GM18498 (cell line): ENCODE results near the gene IFITM10.

ENCODE experiments used
- ATAC-seq: cut with Tn5 transposase; IDR thresholded peaks from one replicate; pipeline ENCODE4 v1.9.1; 2021; ENCODE audit warnings: mild to moderate bottlenecking, moderate library complexity; ENCODE audit not compliant: unreplicated experiment

IFITM10 gene

DNA sequence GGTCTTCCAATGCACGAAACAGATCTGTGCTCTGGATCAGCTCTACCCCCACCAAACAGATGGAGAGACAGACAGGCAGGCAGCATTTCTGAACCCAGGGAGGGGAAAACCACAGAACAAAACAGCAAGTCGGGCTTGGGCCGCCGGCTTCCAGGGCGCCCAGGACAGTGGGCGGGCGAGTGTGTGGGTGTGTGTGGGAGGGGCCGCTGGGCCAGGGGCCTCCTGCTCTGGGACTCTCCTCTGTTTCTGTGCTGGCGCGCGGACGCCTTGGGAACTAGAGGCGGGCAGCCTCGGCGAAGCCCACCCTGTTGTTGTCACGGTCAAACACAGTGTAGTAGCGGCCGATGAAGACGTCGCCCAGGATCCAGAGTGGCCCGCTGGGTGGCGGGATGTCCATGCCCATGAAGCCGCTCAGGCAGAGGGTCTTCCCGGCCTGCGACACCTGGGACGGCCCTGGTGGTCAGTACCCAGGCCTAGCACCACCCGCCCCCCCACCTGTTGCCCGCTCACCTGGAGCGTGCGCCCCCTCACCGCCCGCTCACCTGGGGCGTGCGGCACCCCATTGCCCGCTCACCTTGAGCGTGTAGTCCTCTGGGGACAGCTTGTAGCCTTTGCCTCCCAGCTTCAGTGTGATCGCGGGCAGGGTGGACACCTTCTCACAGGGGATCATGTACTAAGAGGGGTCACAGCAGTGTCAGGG is 3.0 kb upstream of the IFITM10 start:
- no peak for ATAC-seq

DNA sequence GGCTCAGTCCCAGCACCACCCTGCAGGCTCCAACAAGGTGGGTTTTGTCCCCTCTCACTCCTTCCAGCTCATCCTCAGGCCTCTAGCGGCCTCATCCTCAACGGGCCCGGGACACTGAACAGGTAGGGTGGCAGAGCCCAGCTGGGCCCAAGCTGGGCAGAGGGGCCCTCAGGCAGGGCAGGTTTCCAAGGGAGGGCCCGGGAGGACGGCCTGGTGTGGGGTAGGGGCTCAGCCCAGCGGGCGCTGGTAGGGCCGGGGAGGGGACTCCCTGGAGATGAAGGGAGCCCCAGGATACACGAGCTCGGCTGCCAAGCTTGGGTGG is 2.5 kb upstream of the IFITM10 start:
- no peak for ATAC-seq

DNA sequence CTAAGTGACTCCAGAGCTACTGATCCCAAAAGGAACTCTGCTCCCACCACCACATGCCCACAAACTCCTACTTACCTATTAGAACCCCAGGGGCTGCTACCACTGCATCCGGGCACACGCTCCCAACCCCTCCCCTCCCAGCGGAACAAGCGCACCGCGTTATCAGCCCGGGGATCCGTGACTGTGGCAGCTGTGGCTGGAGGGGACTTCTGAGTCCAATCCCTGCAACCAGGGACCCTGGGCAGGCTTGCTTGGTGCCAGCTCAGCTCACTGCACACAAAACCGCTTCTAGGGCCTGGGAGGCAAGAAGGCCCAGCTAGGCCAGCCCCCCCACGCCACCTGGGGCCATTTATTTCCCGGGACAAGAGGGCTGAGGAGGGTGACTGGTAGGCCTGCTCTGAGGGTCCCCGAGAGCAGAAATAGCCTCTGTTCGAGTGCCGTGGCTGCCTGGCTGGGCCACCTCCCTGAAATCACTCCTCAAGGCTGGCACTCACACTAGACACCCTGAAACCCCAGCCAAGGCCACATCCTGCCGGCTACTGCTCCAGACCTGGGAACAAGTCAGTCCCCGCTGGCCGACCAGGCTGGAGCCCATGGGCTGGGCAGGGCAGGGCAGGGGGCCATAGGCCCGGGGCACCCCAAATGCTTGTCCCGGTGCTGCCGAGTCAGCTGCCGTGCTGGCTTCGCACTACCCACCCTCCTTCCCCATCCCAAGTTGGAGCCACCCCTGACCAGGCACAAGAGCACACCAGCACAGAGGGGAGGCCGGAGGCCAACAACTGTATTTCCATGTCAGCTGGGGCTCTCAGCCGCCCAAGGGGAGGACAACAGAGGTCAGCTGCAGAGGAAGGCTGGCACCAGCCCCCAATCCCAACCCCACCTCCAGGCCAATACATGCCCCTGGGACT is 1.9 kb upstream of the IFITM10 start:
- ATAC-seq: no peak

DNA sequence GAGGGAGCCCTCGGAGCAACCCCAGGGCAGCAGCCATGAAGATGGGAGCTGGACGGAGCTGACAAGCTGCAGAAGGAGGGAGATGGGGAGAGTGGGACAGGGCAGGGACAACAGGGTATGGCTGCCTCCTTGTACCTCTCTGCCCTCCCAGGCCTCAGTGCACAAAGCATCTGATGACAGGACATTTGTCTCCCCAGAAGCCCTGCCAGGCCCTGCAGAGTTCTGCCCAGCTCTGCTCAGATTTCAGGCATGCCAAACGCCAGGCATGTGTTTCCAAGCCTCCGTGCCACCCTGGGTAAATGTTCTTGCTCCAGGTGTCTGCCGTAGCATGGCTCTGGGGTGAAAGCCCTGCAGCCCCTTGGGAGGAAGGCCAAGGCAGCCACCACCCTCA is 1.1 kb upstream of the IFITM10 start:
- ATAC-seq: no peak

DNA sequence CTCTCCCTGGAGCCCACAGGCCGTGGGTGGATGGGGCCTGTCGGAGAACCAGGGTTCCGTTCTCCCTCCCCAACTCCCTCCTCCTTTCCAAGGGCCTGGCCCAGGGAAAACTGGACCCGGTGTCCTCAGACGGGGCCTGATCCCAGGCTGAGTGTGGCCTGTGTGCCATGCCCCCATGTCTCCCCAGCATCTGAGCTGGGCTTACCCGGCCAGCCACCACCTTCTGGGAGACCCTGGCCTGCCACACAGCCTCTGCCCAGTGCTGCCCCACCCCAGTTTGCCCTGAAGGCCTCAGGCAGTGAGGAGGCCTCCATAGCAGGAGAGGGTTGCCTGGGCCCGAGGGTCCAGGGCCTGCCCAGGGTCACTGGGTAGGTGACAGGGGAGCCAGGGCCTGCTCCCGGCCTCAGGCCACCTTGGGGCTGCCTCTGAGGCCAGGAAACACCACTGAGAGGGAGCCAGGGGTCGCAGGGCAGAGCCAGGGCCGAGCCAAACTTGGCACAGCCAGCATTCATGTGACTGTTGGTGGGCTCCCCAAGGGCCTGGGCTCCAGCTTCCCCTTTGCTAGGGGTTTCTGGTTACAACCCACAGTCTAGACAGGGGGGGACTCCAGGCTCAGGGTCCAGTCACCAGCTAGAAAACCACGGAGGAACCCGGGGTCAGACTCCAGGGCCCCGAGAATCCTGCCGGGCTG is 590 bp upstream of the IFITM10 start:
- no peak for ATAC-seq

DNA sequence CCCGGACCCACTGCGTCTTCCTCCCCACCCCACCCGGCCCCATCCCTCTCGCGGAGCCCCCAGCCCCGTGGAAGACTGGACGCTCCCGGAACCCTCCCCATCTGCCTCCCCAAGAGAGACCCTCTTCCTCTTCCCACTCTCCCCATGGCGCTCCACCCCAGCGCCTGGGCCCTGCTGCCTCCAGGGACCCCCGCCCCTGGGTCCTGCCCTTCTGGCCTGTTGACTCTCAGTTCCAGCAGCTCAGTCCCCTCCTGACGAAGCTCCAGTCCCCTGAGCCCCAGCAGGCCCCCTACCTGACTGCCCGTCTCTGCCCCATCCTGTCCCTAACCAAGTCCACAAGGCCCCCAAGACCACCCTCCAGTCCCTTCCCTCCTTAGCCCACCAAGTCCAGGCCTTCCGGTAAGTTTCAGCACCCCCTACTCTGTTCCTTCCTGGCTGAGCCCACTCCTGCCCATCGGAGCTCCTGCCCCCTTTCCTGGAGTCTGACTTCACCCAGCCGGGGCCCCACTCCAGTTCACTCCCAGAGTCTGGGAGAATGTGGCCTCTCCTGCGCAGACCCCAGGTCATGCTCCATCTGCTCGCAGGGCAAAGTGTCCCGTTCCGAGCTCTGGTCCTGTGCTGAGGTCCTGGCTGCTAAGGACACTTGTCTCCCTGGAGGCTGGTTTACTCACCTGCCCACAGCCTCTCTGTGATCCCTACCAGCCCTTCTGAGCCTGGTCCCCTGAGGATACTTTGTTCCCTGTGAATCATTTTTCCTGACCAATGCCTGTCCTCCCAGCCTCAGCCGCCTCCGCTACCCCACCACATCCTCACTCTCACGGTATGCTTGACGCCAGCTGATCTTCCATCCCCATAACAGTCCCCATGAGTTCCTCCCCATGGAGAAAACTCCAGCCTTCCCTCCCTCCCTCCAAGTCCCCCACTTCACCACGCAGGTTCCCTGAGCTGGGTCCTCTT is 722 bp downstream of the IFITM10 start:
- no peak for ATAC-seq

DNA sequence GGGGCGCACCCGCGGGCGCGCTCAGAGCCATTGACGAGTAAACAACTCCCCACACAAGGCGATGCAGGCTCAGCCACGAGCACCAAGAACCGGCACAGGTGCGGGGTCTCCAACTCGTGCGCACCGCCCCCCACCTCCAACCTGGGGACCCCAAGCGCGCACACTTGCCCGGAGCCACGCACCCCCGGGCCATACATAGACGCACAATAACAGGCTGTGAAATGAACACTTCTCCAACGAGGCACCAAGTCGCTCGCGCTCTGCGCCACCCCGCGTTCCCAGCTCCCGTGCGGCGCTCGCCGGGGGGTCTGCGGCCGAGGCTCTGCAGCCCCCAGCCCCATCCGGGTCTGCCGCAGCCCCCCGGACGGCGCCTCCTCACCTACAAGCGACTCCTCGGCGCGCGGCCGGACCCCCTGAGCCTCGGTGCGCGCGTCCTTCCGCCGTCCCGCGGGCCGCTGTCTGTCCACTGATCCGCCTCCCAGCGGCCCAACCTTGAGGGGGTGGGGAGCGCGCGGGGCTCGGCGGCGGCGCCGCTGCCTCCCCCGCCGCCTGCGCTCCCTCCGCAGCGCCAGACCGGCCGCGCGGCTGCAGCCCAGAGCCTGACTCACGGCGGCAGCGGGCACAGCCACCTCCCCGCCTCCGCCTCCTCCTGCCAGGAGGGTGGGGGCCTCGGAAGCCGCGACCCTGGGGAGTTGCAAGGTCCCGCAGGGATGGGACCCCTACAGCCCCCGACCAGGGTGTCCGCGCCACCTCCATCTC is 1.6 kb downstream of the IFITM10 start:
- ATAC-seq: no peak

DNA sequence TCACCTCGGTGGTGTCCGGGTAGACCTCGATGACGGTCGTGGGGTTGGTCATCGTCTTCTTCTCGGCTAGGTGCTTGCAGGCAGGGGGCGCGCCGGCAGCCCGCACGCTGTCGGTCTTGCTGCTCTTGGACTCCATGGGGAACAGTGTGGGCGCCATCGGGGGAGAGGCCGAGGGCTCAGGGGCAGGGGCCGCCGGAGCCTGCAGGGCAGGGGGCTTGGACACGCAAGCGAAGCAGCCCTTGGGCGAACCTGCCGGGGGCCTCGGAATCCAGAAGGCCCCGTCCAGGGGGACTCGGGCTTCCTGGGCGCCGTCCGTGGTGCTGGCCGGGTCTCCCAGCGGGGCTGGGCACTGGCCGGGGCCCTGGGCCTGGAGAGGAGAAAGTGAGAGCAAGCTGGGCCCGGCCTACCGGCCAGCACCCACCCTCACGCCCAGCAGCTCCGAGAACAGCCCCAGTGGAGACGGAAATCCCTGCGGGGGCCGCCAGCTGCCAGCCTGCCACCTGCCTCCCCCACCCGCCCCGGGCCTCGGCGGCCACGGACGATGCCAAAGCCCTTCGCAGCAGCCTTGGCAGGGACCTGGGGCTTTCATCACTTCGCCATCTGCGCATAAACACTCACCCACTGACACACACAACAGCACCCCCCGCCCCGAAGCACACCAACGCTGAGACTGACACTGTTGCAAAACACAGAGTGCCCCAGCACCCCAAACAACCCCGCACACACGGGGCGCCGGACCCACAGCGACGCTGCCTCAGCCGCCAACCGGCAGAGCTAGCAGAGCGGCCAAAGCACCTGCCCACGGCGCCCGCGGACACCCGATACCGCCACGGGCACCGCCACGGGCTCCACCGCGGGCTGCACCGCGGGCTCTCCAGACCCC is 2.4 kb downstream of the IFITM10 start:
- no peak for ATAC-seq

DNA sequence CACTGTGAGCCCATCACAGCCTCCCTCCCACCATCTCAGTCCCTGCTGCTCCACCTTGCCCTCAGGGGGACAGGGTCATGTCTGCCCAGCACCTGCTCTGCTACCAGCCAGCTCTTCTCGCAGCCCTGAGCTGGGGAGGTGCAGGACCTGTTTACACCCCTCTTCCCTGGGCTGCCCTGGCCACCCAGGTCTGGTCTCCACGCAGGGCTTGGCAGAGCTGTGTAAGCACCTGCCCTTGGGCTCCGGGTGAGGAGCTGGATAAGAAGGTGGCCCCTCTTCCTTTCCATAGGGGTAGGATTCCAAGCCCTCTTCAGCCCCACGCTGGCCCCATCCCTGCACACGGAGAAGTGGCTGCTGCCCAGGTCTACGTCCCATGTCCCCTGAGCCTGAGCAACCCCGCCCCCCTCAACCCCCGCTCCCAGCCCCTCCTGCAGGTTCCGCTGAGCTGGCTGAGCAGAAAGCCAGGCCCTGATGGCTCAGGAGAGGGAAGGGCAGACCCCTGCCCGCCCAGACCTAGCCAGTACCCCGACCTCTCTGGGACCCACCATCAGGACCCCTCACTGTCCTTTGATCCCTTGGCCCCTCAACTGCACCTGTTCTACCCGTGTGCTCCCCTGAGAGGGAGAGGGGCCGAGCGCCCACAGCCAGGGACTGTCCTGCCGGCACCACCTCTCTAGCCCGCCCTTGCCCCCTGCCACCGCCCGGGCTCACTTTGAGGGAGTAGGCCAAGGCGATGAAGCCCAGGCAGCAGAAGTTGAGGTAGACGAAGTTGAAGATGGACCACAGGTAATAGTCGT is 3.2 kb downstream of the IFITM10 start:
- no peak for ATAC-seq

DNA sequence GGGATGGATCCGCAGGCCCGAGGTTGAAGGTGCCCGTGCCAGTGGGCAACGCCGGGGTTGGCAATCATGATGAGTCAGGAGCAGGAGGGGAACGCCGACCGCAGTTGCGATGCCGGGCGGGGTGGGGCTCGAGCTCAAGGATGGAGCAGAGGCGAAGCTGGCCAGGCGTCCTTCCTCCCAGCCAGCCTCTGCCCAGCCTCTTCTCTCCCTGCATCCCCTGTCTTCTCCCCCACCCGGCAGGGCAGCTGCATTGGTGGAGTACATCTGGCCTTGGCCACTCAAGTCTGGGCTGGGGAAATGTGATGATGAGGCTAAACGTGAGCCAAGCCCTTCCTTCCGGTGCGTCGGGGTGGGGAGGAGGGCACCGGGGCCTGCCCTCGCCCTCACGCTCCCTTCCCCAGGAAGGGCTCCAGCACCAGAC is 3.9 kb downstream of the IFITM10 start:
- ATAC-seq: no peak

DNA sequence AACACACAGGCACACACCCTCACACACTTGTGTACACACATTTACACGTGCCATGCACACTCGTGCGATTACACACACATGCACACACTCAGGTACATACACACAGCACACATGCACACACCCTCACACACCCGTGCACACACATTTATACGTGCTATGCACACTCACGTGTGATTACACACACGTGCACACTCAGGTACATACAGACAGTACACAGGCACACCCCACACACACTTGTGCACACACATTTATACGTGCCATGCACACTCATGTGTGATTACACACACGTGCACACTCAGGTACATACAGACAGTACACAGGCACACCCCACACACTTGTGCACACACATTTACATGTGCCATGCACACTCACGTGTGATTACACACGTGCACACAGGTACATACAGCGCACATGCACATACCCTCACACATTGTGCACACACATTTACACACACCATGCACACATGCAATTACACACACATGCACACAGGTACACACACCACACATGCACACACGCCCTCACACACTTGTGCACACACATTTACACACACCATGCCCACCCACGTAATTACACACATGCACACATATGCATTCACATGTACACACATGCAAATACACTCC is 4.6 kb downstream of the IFITM10 start:
- no peak for ATAC-seq

DNA sequence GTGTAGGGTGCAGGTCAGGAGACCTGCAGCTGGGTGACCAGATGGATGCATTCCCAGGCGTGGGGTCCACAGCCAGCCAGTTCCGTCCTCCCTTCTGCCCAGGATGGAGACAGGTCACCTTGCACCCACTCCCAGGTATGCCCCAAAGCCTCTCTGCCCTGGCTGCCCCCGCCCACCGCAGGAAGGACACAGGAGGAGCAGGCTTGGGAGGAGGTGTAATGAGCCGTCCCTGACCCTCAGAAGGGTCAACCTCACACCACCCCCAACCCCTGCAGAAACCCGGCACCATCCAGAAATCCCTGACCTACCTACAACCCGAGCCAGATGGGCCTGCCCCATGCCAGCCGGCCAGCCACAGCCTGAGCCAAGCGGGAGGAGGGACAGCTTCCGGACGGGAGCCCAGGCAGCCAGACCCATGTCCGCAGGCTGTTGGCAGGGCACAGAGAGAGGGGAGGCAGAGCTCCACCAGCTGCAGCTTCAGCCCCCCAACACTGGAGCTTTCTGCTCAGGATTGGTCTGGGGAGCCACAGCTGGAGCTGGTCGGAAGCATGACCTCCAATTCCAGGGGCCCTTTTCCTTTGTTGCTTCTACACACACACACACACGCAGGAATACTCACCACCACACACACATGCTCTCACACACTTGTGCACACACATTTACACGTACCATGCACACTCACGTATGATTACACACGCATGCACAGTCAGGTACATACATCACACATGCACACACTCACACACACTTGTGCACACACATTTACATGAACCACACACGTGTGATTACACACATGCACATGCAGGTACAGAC is 5.3 kb downstream of the IFITM10 start:
- ATAC-seq: no peak

DNA sequence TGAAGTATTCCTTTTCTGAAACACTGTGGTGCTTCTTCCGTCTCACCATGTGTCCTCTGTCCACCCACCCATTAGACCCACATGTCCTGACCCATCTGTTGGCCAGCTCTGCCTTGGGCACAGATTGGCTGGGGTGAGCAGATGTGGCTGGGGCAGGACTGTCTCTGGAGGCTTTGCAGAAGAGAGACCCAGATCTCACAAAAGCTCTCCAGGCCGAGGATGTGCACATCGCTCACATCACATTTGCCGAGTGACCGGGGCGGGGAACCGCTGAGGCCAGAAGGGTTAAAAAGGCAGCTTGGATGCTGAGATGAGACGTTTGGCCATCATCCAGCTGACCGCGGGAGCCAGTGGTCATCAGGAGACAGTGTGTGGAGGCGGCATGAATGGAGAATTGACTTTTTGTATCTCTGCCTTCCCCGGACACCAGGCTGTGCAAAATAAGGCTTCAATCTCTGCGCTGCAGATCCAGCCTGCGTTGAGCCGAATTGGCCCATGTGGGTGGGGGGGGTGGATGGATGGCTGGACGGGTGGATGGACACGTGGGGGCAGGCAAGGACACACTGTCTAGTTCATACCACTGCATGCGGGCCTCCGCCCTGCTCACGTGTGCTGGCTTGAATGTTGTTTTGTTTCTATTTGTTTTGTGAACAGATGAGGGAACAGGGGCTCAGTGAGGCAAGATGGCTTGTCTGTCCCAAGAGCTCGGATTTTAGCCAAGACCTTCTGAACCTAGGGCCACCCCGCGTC is 6.1 kb downstream of the IFITM10 start:
- ATAC-seq: no peak

DNA sequence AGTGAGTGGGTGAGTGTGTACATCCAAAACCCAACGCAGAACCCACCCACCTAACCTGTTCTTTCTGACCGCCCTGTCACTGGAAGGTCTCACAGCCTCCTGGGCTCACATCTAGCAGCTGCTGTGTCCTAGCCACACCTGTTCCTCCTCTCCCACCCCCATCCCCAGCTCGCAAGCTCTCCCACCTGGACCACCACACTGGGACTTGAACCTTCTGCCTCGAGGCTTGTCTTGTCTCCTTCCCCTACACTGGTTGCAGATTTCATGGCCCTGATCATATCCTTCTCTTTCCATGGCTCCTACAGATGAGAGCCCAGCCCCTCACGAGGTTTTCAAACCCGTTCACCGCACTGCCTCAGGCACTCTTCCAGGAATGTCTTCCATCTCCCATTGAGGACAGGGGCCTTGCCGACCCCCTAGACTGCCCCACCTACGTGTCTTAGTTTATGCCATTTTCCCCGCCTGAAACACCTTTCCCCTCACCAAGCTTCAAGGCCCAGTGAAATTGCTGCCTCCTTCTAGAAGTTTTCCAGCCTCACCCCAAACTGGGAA is 6.7 kb downstream of the IFITM10 start:
- ATAC-seq: no peak

DNA sequence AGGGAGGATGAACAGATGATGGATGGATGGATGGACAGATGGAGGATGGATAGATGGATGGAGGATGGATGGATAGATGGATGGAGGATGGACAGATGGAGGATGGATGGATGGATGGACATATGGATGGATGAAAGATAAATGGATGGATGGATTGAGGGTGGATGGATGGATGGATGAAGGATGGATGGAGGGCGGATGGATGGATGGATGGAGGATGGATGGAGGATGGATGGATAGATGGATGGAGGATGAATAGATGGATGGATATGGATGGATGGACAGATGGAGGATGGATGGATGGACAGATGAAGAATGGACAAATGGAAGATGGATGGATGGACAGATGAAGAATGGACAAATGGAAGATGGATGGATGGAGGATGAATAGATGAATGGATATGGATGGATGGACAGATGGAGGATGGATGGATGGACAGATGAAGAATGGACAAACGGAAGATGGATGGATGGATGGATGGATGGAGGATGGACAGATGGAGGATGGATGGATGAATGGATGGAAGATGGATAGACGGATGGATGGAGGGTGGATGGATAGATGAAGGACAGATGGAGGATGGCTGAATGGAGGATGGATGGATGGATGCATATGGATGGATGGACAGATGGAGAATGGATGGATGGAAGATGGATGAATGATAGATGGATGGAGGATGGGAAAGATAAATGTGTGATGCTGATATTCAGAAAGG is 7.4 kb downstream of the IFITM10 start:
- ATAC-seq: no peak
